ENCODE results near the gene CRIM1.

DNA sequence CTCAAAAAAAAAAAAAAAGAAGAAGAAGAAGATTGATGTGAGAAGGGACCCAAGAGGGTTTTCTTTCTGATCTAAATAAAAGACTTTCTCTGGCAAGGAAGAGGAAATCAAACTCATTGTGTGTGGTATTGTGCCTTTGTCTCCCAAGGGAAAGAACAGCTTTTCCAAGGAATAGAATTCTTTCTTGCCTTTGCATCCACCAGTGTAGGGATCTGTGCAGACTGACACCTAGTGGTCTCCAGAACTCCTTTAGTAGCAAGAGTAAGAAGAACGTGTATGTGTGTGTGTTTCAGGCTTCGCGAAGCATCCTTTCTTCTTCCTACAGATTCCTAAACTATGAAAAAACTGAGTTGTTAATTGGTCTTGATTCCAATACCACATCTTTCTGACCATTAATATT is 33.5 kb upstream of the CRIM1 start:
- TF ChIP-seq, protein P1, sequence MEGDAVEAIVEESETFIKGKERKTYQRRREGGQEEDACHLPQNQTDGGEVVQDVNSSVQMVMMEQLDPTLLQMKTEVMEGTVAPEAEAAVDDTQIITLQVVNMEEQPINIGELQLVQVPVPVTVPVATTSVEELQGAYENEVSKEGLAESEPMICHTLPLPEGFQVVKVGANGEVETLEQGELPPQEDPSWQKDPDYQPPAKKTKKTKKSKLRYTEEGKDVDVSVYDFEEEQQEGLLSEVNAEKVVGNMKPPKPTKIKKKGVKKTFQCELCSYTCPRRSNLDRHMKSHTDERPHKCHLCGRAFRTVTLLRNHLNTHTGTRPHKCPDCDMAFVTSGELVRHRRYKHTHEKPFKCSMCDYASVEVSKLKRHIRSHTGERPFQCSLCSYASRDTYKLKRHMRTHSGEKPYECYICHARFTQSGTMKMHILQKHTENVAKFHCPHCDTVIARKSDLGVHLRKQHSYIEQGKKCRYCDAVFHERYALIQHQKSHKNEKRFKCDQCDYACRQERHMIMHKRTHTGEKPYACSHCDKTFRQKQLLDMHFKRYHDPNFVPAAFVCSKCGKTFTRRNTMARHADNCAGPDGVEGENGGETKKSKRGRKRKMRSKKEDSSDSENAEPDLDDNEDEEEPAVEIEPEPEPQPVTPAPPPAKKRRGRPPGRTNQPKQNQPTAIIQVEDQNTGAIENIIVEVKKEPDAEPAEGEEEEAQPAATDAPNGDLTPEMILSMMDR (IDR thresholded peaks at IDR 0.05; ENCODE audit: low read depth, low read length, missing input control) = peak; percentile 32
- TF ChIP-seq, protein P2, sequence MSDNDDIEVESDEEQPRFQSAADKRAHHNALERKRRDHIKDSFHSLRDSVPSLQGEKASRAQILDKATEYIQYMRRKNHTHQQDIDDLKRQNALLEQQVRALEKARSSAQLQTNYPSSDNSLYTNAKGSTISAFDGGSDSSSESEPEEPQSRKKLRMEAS (IDR thresholded peaks at IDR 0.05) = no peak
- TF ChIP-seq EGR1 (IDR thresholded peaks at IDR 0.05; ENCODE audit: low read depth in 2 of 2) = no peak
- TF ChIP-seq, protein P3, sequence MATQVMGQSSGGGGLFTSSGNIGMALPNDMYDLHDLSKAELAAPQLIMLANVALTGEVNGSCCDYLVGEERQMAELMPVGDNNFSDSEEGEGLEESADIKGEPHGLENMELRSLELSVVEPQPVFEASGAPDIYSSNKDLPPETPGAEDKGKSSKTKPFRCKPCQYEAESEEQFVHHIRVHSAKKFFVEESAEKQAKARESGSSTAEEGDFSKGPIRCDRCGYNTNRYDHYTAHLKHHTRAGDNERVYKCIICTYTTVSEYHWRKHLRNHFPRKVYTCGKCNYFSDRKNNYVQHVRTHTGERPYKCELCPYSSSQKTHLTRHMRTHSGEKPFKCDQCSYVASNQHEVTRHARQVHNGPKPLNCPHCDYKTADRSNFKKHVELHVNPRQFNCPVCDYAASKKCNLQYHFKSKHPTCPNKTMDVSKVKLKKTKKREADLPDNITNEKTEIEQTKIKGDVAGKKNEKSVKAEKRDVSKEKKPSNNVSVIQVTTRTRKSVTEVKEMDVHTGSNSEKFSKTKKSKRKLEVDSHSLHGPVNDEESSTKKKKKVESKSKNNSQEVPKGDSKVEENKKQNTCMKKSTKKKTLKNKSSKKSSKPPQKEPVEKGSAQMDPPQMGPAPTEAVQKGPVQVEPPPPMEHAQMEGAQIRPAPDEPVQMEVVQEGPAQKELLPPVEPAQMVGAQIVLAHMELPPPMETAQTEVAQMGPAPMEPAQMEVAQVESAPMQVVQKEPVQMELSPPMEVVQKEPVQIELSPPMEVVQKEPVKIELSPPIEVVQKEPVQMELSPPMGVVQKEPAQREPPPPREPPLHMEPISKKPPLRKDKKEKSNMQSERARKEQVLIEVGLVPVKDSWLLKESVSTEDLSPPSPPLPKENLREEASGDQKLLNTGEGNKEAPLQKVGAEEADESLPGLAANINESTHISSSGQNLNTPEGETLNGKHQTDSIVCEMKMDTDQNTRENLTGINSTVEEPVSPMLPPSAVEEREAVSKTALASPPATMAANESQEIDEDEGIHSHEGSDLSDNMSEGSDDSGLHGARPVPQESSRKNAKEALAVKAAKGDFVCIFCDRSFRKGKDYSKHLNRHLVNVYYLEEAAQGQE (IDR thresholded peaks at IDR 0.05) = no peak
- no peak for TF ChIP-seq HNF4A (conservative IDR thresholded peaks at IDR 0.05)
- TF ChIP-seq RXRA (IDR thresholded peaks at IDR 0.05) = no peak
- no peak for TF ChIP-seq FOXA1 (IDR thresholded peaks at IDR 0.05)
- no peak for TF ChIP-seq TAF1 (conservative IDR thresholded peaks at IDR 0.05)
- peak; percentile 69 to 76 for TF ChIP-seq RAD21 (IDR thresholded peaks at IDR 0.05)
- no peak for TF ChIP-seq YY1 (IDR thresholded peaks at IDR 0.05)
